Stimulated activated CD4-positive, alpha-beta T cell treated with anti-CD3 and anti-CD28 coated beads, TNF-alpha, amount 100 ng/mL, for 48 hours (primary cell): ENCODE results near the gene NECAB2.

Experiments used
- DNase-seq, 3 donors: peaks; one replicate each; pipeline ENCODE4 v3.0.0-alpha.2; 2020; ENCODE audit warnings: low read depth in 3 of 3

Gene NECAB2

GRCh38 chr16:84024854-84025253 is 56.8 kb downstream of the NECAB2 start:
- no peak for DNase-seq

- DNase-seq, result no peak
These were observed 58.6 kb downstream of the NECAB2 start for GRCh38 chr16:84026606-84027005.

GRCh38 chr16:84027625-84028024 is 59.6 kb downstream of the NECAB2 start:
- no peak for DNase-seq

- no peak for DNase-seq
These were observed 61.4 kb downstream of the NECAB2 start for GRCh38 chr16:84029297-84030047.

- DNase-seq, result no peak
These were observed 63.5 kb downstream of the NECAB2 start for GRCh38 chr16:84031556-84031955.

GRCh38 chr16:84032458-84033178 is 64.6 kb downstream of the NECAB2 start:
- DNase-seq, result no peak

GRCh38 chr16:84033251-84034195 is 65.5 kb downstream of the NECAB2 start:
- no peak for DNase-seq

GRCh38 chr16:84034516-84034915 is 66.5 kb downstream of the NECAB2 start:
- no peak for DNase-seq

GRCh38 chr16:84036131-84036530 is 68.1 kb downstream of the NECAB2 start:
- DNase-seq, result no peak

GRCh38 chr16:84036982-84037425 is 69.0 kb downstream of the NECAB2 start:
- DNase-seq, result no peak

GRCh38 chr16:84038469-84038868 is 70.4 kb downstream of the NECAB2 start:
- DNase-seq, result no peak

- no peak for DNase-seq
These were observed 71.7 kb downstream of the NECAB2 start for GRCh38 chr16:84039696-84040095.

- DNase-seq, result no peak
These were observed 72.3 kb downstream of the NECAB2 start for GRCh38 chr16:84040226-84040822.

GRCh38 chr16:84040823-84041820 is 73.1 kb downstream of the NECAB2 start:
- DNase-seq, result no peak

GRCh38 chr16:84041881-84042280 is 73.8 kb downstream of the NECAB2 start:
- DNase-seq, result no peak

- no peak for DNase-seq
These were observed 74.3 kb downstream of the NECAB2 start, which contains the start of gene SLC38A8 for GRCh38 chr16:84042308-84042878. Gene SLC38A8, minus strand, starts transcription at chr16:84042795. Its CDS starts 638 bp downstream, at chr16:84042157.

GRCh38 chr16:84042879-84043485 is 74.9 kb downstream of the NECAB2 start:
- no peak for DNase-seq

- DNase-seq, result no peak
These were observed 75.6 kb downstream of the NECAB2 start for GRCh38 chr16:84043486-84044117.

GRCh38 chr16:84044118-84044488 is 76.1 kb downstream of the NECAB2 start:
- no peak for DNase-seq
